ENCODE measurements around the gene CFB.
A peak's percentile ranks its signal among the peaks of the same experiment; 100 is the strongest.
"Not testable (repeated sequence)": the region's sequence is repeated elsewhere in the genome, so short reads cannot be mapped to it uniquely, and the experiment has no call there.

The CFB gene

DNA sequence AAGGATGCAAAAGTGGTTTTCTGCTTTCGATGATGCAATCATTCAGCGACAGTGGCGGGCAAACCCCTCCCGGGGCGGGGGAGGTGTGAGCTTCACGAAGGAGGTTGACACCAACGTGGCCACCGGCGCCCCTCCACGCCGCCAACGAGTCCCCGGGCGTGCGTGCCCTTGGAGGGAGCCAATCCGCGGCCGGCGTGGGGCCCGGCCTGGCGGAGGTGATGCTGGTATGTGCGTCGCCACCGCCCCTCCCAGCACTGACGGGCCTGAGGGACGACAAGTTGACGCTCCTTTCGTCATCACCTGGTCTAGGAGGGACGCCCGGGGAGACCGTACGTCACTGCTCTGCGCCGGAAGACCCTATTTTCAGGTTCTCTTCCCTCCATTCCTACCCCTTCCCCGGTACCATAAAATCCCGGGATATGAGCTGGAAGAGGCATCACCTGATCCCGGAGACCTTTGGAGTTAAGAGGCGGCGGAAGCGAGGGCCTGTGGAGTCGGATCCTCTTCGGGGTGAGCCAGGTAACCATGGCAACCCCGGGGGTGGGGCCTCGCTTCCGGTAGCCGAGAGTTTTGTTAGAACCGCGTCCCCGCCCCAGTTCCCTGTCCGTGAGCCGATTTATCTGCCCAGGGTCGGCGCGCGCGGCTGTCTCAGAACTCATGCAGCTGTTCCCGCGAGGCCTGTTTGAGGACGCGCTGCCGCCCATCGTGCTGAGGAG, 26.3 kb downstream of the CFB start, which contains the start of gene DXO:
Gene DXO (minus strand): TSS at position 146 of the 716 bp plus-strand sequence. CDS start 463 bp downstream, outside the sequence.
- DNase-seq, result peak; percentile 99

DNA sequence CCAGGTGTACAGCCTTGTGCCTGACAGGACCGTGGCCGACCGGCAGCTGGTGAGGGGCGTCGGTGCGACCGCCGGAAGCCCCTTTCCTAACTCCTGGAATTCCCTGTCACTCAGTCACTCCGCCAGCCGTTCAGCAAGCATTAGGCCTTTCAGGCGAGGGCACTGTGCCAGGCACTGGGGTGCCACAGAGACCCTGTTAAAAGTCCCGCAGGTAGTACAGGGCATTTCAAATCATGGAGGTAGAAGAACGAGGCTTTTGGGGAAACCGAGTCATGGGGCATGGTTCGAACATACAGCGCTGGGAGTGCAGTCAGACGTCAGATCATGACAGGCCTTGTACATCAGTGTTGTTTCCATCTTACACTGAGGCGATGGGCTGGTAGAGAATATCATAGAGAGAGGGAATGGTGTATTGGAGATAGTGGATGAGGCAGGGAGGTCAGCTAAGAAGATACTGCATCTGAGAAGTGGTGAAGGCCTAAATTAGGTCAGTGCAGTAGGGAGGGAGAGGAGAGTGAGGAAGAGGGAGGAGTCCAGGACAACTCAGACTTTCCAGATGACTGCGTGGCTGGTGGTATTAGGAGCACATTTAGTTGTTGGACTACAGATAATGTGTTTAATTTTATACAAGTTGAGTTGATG, 26.9 kb downstream of the CFB start:
- no peak for DNase-seq

DNA sequence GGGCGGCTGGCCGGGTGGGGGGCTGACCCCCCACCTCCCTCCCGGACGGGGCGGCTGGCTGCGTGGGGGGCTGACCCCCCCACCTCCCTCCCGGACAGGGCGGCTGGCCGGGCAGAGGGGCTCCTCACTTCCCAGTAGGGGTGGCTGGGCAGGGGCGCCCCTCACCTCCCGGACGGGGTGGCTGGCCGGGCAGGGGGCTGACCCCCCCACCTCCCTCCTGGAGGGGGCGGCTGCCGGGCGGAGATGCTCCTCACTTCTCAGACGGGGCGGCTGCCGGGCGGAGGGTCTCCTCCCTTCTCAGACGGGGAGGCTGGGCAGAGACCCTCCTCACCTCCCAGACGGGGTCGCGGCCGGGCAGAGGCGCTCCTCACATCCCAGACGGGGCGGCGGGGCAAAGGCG, 30.2 kb downstream of the CFB start:
- DNase-seq, result not testable (repeated sequence)

DNA sequence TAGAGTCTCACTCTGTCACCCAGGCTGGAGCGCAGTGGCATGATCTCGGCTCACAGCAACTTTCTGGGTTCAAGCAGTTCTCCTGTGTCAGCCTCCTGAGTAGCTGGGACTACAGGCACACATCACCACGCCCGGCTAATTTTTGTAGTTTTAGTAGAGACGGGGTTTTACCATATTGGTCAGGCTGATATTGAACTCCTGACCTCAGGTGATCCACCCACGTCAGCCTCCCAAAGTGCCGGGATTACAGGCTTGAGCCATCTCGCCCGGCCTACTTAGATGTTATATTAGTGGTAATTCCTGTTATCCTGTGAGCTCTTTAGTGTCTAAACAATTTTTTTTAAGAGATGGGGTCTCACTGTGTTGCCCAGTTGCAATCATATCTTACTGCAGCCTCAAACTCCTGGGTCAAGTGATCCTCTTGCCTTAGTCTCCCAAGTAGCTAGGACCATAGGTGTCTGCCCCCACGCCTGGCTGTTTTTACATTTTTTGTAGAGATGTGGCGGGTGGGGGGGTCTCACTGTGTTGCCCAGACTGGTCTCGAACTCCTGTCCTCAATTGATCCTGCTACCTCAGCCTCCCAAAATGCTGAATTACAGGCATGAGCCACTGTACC, 32.0 kb downstream of the CFB start:
- no peak for DNase-seq

DNA sequence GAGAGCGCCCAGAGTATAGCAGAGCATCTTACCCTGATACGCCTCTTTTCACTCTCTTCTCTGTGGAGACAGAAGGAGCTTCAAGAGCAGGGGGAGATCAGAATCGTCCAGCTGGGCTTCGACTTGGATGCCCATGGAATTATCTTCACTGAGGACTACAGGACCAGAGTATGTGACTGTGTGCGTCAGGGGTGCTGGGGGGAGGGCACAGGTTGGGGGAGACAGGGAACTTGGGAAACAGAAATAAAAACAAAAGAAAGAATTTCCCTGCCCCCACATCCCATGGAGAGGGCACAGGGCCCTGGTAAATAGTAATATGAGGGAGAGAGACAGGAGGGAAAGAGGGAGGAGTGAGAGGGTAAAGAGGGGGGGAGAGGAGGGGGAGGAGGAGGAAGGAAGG, 32.9 kb downstream of the CFB start:
- no peak for DNase-seq

DNA sequence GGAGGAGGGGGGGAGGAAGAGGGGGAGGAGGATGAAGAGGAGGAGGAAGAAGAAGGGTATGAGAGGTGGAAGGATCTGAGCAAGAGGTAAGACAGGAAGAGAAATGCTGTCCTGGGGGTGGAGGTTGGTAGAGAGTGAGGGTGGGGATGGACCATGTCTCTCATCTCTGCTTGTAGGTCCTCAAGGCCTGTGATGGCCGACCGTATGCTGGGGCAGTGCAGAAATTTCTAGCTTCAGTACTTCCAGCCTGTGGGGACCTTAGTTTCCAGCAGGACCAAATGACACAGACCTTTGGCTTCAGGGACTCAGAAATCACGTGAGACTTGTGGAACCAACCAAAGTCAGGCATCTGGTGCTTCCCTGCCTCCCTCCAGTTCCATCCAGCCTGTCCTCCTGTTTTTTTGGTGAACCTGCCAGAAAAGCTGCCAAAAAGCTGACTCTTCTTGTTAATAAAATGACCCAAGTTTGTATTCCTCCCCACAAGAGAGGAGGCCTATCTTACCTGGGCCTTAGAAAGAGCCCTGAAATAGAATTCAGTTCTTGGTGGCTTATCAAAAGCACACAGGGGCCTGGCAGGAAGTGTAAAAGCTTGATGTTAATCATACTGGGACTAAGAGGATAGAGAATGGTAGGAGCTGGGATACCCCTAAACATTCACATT, 33.5 kb downstream of the CFB start:
- no peak for DNase-seq

DNA sequence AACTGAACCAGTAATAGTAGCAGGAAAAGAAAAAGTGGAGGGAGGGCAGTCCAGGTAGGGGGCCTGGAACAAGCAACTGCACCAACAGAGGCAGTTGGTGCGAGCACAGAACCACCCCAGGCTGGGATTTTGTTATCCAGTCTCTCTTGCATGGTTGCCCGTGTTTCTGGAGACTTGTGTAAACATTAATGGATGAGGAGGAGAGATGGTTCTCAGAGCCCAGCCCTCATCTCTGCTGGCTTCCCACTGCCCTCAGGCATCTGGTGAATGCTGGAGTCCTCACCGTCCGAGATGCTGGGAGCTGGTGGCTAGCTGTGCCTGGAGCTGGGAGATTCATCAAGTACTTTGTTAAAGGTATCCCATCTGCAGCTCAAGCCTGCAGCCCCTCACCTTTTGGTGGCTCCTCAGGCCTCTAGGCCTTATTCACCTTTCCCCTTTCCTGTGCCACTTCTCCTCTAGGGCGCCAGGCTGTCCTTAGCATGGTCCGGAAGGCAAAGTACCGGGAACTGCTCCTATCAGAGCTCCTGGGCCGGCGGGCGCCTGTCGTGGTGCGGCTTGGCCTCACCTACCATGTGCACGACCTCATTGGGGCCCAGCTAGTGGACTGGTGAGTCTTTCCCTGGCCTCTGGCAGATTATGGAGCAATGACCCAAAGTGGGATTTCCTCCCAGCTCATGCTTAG, 34.4 kb downstream of the CFB start:
- not testable (repeated sequence) for DNase-seq

DNA sequence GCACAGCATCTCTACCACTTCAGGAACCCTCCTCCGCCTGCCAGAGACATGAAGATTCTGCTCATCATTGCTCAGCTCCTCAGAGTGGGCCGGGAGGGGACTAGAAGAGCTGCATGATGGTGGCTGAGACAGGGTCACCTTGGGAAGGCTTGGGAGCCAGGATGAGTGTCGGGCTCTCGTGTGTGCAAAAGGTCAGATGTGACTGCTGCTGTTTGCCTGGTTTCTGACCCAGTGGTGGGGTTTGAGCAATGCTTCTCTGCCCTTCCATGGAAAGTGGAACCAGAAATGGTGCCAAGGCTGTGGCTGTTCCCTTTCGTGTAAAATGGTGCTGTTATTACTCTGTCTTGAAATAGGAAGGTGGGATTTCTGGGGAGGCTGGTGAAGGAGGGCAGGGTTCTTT, 35.1 kb downstream of the CFB start:
- not testable (repeated sequence) for DNase-seq

DNA sequence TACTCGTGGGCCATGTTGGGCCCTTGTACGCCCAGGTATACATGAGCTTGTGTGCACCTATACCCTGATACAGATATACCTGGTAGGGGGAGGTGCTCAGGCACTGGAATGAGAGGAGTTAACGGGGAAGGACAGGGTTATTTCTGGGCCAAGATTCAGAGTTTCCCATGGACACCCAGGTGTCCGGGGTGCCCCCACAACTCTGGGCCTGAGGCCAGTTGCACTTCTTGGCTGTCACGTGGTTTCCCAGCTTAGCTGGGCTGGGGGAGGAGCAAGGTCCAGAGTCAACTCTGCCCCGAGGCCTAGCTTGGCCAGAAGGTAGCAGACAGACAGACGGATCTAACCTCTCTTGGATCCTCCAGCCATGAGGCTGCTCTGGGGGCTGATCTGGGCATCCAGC, 35.8 kb downstream of the CFB start, which contains the start of gene C4A:
Gene C4A (plus strand): TSS at position 314 of the 400 bp plus-strand sequence. CDS start 51 bp downstream, at position 365.
- DNase-seq, result not testable (repeated sequence)

DNA sequence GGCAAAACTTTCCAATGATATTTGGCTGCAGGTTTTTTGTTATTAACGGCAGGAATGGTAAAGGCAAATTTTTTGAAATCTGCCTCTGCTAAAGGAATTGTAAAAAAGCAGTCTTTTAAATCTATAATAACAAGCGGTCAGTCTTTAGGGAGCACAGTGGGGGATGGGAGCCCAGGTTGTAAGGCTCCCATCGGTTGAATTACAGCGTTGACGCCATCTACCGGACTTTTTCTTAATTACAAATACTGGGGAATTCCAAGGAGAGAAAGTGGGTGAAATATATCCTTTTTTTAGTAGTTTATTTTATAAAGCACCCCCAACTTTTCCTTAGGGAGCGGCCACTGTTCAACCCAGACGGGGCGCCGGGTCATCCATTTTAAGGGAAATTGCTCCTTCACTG, 43.5 kb downstream of the CFB start:
- DNase-seq, result not testable (repeated sequence)

DNA sequence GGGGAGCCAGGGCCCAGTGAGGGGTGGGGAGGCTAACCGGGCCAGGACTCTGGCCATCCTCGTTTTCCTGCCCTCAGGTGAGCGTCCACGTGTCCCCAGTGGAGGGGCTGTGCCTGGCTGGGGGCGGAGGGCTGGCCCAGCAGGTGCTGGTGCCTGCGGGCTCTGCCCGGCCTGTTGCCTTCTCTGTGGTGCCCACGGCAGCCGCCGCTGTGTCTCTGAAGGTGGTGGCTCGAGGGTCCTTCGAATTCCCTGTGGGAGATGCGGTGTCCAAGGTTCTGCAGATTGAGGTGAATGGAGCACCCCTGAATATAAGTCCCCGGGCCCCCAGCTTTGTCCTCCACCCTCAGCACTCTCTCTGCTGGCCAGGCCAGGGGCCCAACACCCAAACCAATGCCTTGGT, 48.5 kb downstream of the CFB start:
- DNase-seq, result not testable (repeated sequence)

DNA sequence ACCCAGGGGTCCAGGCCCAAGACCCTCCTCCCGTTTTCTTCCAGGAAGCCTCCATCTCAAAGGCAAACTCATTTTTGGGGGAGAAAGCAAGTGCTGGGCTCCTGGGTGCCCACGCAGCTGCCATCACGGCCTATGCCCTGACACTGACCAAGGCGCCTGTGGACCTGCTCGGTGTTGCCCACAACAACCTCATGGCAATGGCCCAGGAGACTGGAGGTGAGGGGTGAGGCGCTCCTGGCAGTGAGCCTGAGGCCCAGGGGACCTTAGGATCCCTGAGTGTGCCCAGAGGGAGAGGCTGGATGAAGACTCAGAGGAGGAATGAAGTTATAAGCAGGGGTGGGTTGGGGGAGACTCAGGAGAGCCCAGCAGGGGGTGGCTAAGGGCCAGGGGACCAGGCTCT, 50.5 kb downstream of the CFB start:
- not testable (repeated sequence) for DNase-seq

All from stimulated activated CD8-positive, alpha-beta memory T cell treated with anti-CD3 and anti-CD28 coated beads, Interleukin-4, amount 100 ng/mL, for 48 hours (primary cell).